BJ (cell line): ENCODE data around the gene SLC45A1. TPM values are rescaled to one million over a fixed set of nuclear protein-coding genes. Genes with fewer than 3 reads are reported as not detected.

Source experiments
- CTCF ChIA-PET: fragments of 350-600 bp; formaldehyde crosslinking; extraction: SDS; loops from one replicate; lab custom pipeline; 2021; ENCODE audit warnings: antibody characterized with exemption, inconsistent platforms; lab: Yijun Ruan, JAX
- POLR2A ChIA-PET: fragments of 300-600 bp; sonication (Branson Sonifier 250); formaldehyde crosslinking; extraction: SDS; loops from one replicate; lab custom pipeline; 2021; ENCODE audit warnings: antibody characterized with exemption; lab: Charles Lee
- DNase-seq: peaks from one replicate; pipeline ENCODE4 v3.0.0-alpha.2; 2011; ENCODE audit warnings: low read depth
- H3K27me3 ChIP-seq: 2 replicates; pipeline ENCODE4 v1.6.0; 2011; ENCODE audit warnings: low read length; ENCODE audit not compliant: control insufficient read depth, insufficient read depth
- H3K36me3 ChIP-seq: 2 replicates; pipeline ENCODE4 v1.5.1; 2011; ENCODE audit warnings: low read length; ENCODE audit not compliant: control insufficient read depth, insufficient read depth
- H3K4me3 ChIP-seq: 2 replicates; pipeline ENCODE4 v1.5.1; 2011; ENCODE audit warnings: low read depth, mild to moderate bottlenecking, control low read depth, low read length
- CTCF ChIP-seq: IDR thresholded peaks from 2 replicates; pipeline ENCODE4 v1.5.1; 2011; ENCODE audit warnings: low read depth, mild to moderate bottlenecking, control low read depth, inconsistent platforms, low read length, moderate library complexity; ENCODE audit not compliant: insufficient read depth
- polyA plus RNA-seq: library from polyadenylated mRNA; depleted of rRNA; stranded (reverse); fragments of >200 nt; gene quantifications from 2 replicates; pipeline ENCODE4 v1.2.3, GENCODE V29; 2011

The SLC45A1 gene
- polyA plus RNA-seq, 1 experiment, result 1.4 TPM

GRCh38 chr1:8293118-8293517 lies 24.8 kb upstream of the SLC45A1 start:
- TF ChIP-seq CTCF, result no peak
- Histone ChIP-seq H3K4me3 (no peak overlapping the region), H3K27me3 (no peaks in the 10 kb centered on the region; the same call in 1 of the 2 replicates), H3K36me3 (no peaks in the 10 kb centered on the region)
- no peak for DNase-seq
- ChIA-PET POLR2A (no interaction called here), CTCF (interaction anchor here (0.9 kb wide), 1 partner anchor 19 kb away, joined by 3 read pairs; no protein-coding TSS in a partner anchor)

- Histone ChIP-seq H3K27me3 (no peaks in the 10 kb centered on the region; the same call in 1 of the 2 replicates), H3K4me3 (no peak overlapping the region), H3K36me3 (no peaks in the 10 kb centered on the region)
- no peak for DNase-seq
- ChIA-PET CTCF (interaction anchor here (0.9 to 1.3 kb wide), 2 partner anchors 20 to 21 kb away, joined by 3 read pairs; no protein-coding TSS in a partner anchor), POLR2A (no interaction called here)
- TF ChIP-seq CTCF, result no peak
Observed at GRCh38 chr1:8293641-8294169, 24.2 kb upstream of the SLC45A1 start.

DNA sequence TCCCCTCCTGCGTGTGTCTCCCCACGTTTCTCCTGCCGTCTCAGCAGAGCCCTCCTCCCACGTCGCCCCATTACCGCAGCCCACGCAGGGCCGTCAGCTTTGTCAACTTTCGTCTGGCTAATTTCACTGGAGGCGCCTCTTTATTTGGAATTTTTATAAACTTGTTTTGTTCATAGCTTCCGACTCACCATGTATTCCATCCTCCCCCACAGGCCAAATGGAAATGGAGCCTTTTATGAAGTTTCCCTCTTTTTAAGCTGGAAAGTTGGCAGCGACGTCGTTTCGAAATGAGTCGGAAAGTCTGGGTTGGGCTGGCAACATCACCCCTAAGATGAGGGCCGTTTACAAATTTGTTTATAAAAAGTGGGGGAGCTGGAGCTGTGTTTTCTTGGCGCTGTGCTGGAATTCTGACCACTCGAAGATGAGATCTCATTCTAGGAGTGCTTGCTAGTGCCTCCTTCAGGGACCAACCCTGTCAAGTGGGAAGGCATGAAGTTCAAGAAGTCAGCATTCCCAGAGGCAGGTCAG lies 23.7 kb upstream of the SLC45A1 start:
- Histone ChIP-seq H3K4me3 (no peak overlapping the region), H3K36me3 (no peaks in the 10 kb centered on the region), H3K27me3 (no peaks in the 10 kb centered on the region; the same call in 1 of the 2 replicates)
- TF ChIP-seq CTCF, result no peak
- CTCF ChIA-PET, result interaction anchor here (1.3 kb wide), 1 partner anchor 20 kb away, joined by 3 read pairs; no protein-coding TSS in a partner anchor
- POLR2A ChIA-PET, result no interaction called here
- no peak for DNase-seq

DNA sequence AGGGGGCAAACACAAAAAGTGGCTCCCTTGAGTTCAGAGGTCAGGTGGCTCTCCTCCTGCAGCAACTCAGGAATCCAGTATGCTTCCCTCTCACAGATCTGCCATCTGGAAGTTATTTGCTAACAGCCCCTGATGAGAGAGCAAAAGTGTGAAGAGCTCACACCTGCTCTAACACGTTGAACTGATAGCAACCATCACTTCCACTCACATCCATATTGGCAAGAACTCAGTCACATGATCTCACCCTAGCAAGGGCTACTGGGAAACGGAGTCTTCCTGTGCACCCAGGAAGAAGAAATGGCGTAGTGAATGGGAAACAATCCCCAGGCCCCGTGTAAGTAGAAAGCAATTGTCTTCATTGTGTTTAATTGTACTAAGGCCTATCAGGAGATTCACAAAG lies 20.7 kb upstream of the SLC45A1 start:
- ChIA-PET POLR2A (no interaction called here), CTCF (interaction anchor here (1.7 kb wide), 1 partner anchor 9 kb away, joined by 4 read pairs; no protein-coding TSS in a partner anchor)
- Histone ChIP-seq H3K36me3 (no peaks in the 10 kb centered on the region), H3K4me3 (no peak overlapping the region), H3K27me3 (no peaks in the 10 kb centered on the region; the same call in 1 of the 2 replicates)
- no peak for TF ChIP-seq CTCF
- DNase-seq, result no peak

- ChIA-PET POLR2A (no interaction called here), CTCF (no interaction called here)
- no peak for DNase-seq
- Histone ChIP-seq H3K4me3 (no peak overlapping the region), H3K36me3 (no peaks in the 10 kb centered on the region), H3K27me3 (no peaks in the 10 kb centered on the region; the same call in 1 of the 2 replicates)
- no peak for TF ChIP-seq CTCF
Observed at GRCh38 chr1:8299963-8300362, 18.0 kb upstream of the SLC45A1 start.
